Chondrocyte (in vitro differentiated cells): ENCODE results near the gene ABLIM3. TPM values are rescaled to one million over a fixed set of nuclear protein-coding genes. Genes with fewer than 3 reads are reported as not detected.

Source experiments
- DNase-seq: peaks from one replicate; pipeline ENCODE4 v3.0.0; 2021; ENCODE audit warnings: mixed read lengths, low spot score
- H3K27ac Mint-ChIP-seq: one replicate; pipeline ENCODE4 v1.8.0; 2021; ENCODE audit warnings: mild to moderate bottlenecking, moderate library complexity, mixed read lengths; ENCODE audit not compliant: unreplicated experiment
- H3K27me3 Mint-ChIP-seq: 2 replicates; pipeline ENCODE4 v1.8.0; 2021; ENCODE audit warnings: low read depth, mixed read lengths
- H3K36me3 Mint-ChIP-seq: 2 replicates; pipeline ENCODE4 v1.8.0; 2021; ENCODE audit warnings: low read depth, mixed read lengths
- H3K4me1 Mint-ChIP-seq: 2 replicates; pipeline ENCODE4 v1.8.0; 2021; ENCODE audit warnings: low read depth, mild to moderate bottlenecking, mixed read lengths
- H3K4me3 Mint-ChIP-seq: one replicate; pipeline ENCODE4 v1.8.0; 2021; ENCODE audit warnings: mild to moderate bottlenecking, moderate library complexity, mixed read lengths; ENCODE audit not compliant: unreplicated experiment
- H3K9me3 Mint-ChIP-seq: 2 replicates; pipeline ENCODE4 v1.8.0; 2021; ENCODE audit warnings: low read depth, mixed read lengths
- CTCF ChIP-seq: fragments of 200-600 bp; sonication (generic); IDR thresholded peaks from 2 replicates; pipeline ENCODE4 v1.5.0; 2021; ENCODE audit warnings: antibody characterized with exemption, mild to moderate bottlenecking, moderate library complexity
- total RNA-seq: library from RNA; stranded (reverse); gene quantifications from 3 replicates; pipeline ENCODE4 v1.2.1, GENCODE V29; 2021

The ABLIM3 gene
- total RNA-seq, 1 donor from 2014 or later: 15.4 TPM

DNA sequence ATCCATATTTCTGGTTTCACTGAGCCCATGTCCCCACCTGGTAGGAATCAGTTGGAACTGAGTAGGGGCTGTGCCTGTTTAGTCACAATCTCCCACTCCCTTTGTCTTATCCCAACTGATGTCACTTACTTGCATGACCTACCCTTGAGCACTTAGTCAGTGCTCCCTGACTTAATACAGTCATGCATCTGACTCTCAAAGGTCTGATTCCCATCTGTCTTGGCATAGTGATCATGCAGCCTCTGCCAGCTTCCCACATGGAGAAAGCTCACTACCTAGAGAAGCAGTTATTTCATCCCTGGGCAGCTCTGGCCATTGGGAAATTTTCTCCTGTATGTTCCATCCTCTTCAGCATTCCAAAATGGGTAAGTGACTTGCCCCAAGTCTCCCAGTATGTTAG is 24.8 kb downstream of the ABLIM3 start:
- H3K4me3 Mint-ChIP-seq: no peak overlapping the region
- H3K27ac Mint-ChIP-seq: peak overlapping the region; percentile 73
- H3K27me3 Mint-ChIP-seq: peaks cover 2% of the 10 kb centered on the region
- H3K36me3 Mint-ChIP-seq: no peaks in the 10 kb centered on the region
- H3K4me1 Mint-ChIP-seq: peaks cover 37% of the 10 kb centered on the region
- no peak for TF ChIP-seq CTCF
- no peak for DNase-seq
- no peaks in the 10 kb centered on the region for H3K9me3 Mint-ChIP-seq

DNA sequence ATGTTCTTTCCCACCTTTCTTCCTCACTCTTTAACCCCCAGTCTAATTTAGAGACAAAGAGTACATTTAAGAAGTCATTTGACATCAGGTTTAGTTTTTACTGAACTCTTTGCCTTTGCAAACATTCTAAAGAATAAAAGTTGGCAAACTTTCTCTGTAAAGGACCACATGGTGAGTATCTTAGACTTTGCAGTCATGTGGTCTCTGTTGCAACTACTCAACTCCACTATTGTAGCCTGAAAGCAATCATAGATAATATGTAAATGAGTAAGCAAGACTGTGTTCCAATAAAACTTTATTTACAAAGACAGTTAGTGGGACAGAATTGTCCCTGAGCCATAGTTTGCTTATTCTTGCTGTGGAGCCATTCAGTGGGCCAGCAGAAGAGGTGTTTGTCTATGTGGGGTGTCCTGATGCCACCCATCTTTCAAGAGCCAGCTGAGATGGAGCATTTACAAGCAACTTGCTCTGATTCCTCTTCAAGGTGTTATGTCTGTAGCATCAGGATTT is 25.4 kb downstream of the ABLIM3 start:
- Mint-ChIP-seq H3K36me3 (no peaks in the 10 kb centered on the region), H3K9me3 (no peaks in the 10 kb centered on the region), H3K4me3 (no peak overlapping the region), H3K27ac (peak overlapping the region; percentile 73), H3K27me3 (peaks cover 2% of the 10 kb centered on the region), H3K4me1 (peaks cover 37% of the 10 kb centered on the region)
- no peak for DNase-seq
- no peak for TF ChIP-seq CTCF

- H3K4me1 Mint-ChIP-seq: peaks cover 45% of the 10 kb centered on the region
- TF ChIP-seq CTCF: no peak
- H3K4me3 Mint-ChIP-seq: no peak overlapping the region
These were observed 27.1 kb downstream of the ABLIM3 start for GRCh38 chr5:149168276-149168906.

DNA sequence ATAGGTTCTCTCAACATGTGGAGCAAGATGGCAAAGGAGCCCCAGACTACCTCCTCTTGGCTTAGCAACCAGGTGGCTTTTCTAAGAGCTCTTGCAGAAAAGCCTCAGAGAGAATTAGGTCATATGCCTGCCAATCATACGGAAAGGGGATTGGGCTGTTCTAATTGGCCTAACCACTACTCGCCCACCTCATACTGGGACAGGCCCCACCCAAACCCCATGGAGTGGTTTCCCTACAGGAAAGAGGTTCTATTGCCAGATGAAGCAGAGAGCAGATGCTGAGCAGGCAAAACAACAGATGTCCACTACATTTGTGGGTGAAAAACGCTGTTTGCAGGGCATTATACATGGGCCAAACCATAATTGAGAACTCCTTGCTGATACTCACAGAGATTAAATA is 29.0 kb downstream of the ABLIM3 start:
- peaks cover 52% of the 10 kb centered on the region for H3K4me1 Mint-ChIP-seq
- no peak overlapping the region for H3K27ac Mint-ChIP-seq
- no peaks in the 10 kb centered on the region for H3K9me3 Mint-ChIP-seq
- no peaks in the 10 kb centered on the region for H3K36me3 Mint-ChIP-seq
- peaks cover 2% of the 10 kb centered on the region for H3K27me3 Mint-ChIP-seq
- DNase-seq: no peak
- TF ChIP-seq CTCF: no peak
- H3K4me3 Mint-ChIP-seq: no peak overlapping the region

More at GRCh38 chr5:149168276-149168906, 27.1 kb downstream of the ABLIM3 start:
- no peaks in the 10 kb centered on the region for H3K36me3 Mint-ChIP-seq
- no peaks in the 10 kb centered on the region for H3K9me3 Mint-ChIP-seq
- no peak for DNase-seq
- H3K27ac Mint-ChIP-seq: no peak overlapping the region
- peaks cover 2% of the 10 kb centered on the region for H3K27me3 Mint-ChIP-seq

GRCh38 chr5:149172261-149172660 is 31.0 kb downstream of the ABLIM3 start:
- H3K4me3 Mint-ChIP-seq: no peak overlapping the region
- H3K9me3 Mint-ChIP-seq: no peaks in the 10 kb centered on the region
- H3K27me3 Mint-ChIP-seq: peaks cover 2% of the 10 kb centered on the region
- H3K36me3 Mint-ChIP-seq: no peaks in the 10 kb centered on the region
- peaks cover 42% of the 10 kb centered on the region for H3K4me1 Mint-ChIP-seq
- no peak for TF ChIP-seq CTCF
- peak overlapping the region; percentile 95 for H3K27ac Mint-ChIP-seq
- DNase-seq: no peak
